BLaER1 (cell line): ENCODE results near the gene KRT71.
"Not testable (repeated sequence)": the region's sequence is repeated elsewhere in the genome, so short reads cannot be mapped to it uniquely, and the experiment has no call there.

Source experiments
- H3K27ac ChIP-seq: shearing (Covaris generic); formaldehyde crosslinking; 2 replicates; pipeline ENCODE4 v1.8.1; 2022
- H3K27me3 ChIP-seq: shearing (Covaris generic); formaldehyde crosslinking; 2 replicates; pipeline ENCODE4 v1.8.1; 2022
- H3K36me3 ChIP-seq: shearing (Covaris generic); formaldehyde crosslinking; 2 replicates; pipeline ENCODE4 v1.8.1; 2022
- H3K4me1 ChIP-seq: shearing (Covaris generic); formaldehyde crosslinking; 2 replicates; pipeline ENCODE4 v1.8.1; 2022
- H3K4me2 ChIP-seq: shearing (Covaris generic); formaldehyde crosslinking; 2 replicates; pipeline ENCODE4 v1.8.1; 2022
- H3K4me3 ChIP-seq: shearing (Covaris generic); formaldehyde crosslinking; 2 replicates; pipeline ENCODE4 v1.8.1; 2022
- H3K9ac ChIP-seq: shearing (Covaris generic); formaldehyde crosslinking; 2 replicates; pipeline ENCODE4 v1.8.1; 2022
- H3K9me3 ChIP-seq: shearing (Covaris generic); formaldehyde crosslinking; 2 replicates; pipeline ENCODE4 v1.8.1; 2022
- H4K20me1 ChIP-seq: shearing (Covaris generic); formaldehyde crosslinking; 2 replicates; pipeline ENCODE4 v1.8.1; 2022
- Cebpa-rat ChIP-seq: shearing (Covaris generic); IDR thresholded peaks from 2 replicates; pipeline ENCODE4 v1.8.1; 2022

The KRT71 gene

DNA sequence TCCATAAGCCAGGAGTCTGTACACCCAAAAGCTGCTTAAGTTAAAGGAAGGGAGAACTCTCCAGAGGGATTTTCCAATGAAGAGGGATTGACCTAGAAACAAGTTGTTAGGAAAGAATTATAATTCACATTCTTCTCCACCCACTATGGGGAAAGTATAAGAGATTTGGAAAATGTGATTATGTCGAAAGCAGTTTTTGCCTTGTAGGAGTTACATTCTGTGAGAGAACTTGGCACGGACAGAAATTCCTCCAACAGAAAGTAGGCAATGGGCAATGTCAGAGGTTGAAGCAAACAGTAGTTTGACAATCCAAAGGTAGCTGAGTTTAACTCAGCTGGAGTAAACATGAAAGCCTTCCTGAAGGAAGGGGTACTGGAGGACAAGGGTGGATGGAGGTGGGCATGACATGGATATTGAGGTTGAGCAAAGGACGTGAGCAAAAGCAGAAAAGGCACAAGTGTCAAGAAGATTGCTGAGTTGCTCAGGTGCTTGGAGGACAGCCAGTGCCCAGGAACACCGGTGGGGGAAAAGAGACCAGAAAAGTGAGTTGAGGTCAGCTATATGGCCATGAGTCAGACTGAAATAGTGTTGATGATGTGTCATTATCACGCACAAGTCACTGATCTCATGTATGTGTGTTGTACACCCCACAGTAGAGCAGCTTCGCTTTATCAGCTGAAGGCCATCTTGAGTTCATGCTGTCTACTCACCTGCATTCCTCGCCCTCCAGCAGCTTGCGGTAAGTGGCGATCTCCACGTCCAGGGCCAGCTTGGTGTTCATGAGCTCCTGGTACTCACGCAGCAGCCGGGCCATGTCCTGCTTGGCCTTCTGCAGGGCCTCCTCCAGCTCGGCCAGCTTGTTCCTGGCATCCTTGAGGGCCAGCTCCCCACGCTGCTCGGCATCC lies 36.8 kb downstream of the KRT71 start:
- H3K9ac ChIP-seq = no peak overlapping the region

GRCh38 chr12:52515319-52515646 lies 37.7 kb downstream of the KRT71 start:
- H3K4me2 ChIP-seq = no peak overlapping the region
- H3K36me3 ChIP-seq = no peaks in the 10 kb centered on the region
- no peak overlapping the region for H3K9ac ChIP-seq

More for the DNA sequence above, 36.8 kb downstream of the KRT71 start:
- H3K9me3 ChIP-seq = peaks cover 7% of the 10 kb centered on the region
- H4K20me1 ChIP-seq = no peaks in the 10 kb centered on the region
- no peak overlapping the region for H3K4me2 ChIP-seq
- no peak for TF ChIP-seq Cebpa-rat
- no peaks in the 10 kb centered on the region for H3K36me3 ChIP-seq
- no peaks in the 10 kb centered on the region for H3K4me1 ChIP-seq
- H3K4me3 ChIP-seq = no peak overlapping the region
- no peak overlapping the region for H3K27ac ChIP-seq
- no peaks in the 10 kb centered on the region for H3K27me3 ChIP-seq

GRCh38 chr12:52514471-52515318 lies 38.2 kb downstream of the KRT71 start:
- Histone ChIP-seq H3K36me3 (no peaks in the 10 kb centered on the region), H3K27ac (no peak overlapping the region), H3K9me3 (peaks cover 9% of the 10 kb centered on the region), H3K9ac (no peak overlapping the region), H3K4me3 (no peak overlapping the region), H3K4me1 (no peaks in the 10 kb centered on the region), H3K27me3 (no peaks in the 10 kb centered on the region), H3K4me2 (no peak overlapping the region), H4K20me1 (no peaks in the 10 kb centered on the region)
- TF ChIP-seq Cebpa-rat = no peak

More at GRCh38 chr12:52515319-52515646, 37.7 kb downstream of the KRT71 start:
- Histone ChIP-seq H3K9me3 (peaks cover 9% of the 10 kb centered on the region), H3K4me1 (no peaks in the 10 kb centered on the region), H4K20me1 (no peaks in the 10 kb centered on the region), H3K27ac (no peak overlapping the region), H3K27me3 (no peaks in the 10 kb centered on the region), H3K4me3 (no peak overlapping the region)
- TF ChIP-seq Cebpa-rat = no peak

- Histone ChIP-seq H3K27me3 (no peaks in the 10 kb centered on the region), H3K4me3 (no peak overlapping the region), H4K20me1 (no peaks in the 10 kb centered on the region), H3K4me2 (no peak overlapping the region), H3K9me3 (peaks cover 9% of the 10 kb centered on the region), H3K27ac (no peak overlapping the region), H3K4me1 (no peaks in the 10 kb centered on the region), H3K9ac (no peak overlapping the region), H3K36me3 (no peaks in the 10 kb centered on the region)
- TF ChIP-seq Cebpa-rat = no peak
Observed at GRCh38 chr12:52513736-52514135, 39.2 kb downstream of the KRT71 start.

DNA sequence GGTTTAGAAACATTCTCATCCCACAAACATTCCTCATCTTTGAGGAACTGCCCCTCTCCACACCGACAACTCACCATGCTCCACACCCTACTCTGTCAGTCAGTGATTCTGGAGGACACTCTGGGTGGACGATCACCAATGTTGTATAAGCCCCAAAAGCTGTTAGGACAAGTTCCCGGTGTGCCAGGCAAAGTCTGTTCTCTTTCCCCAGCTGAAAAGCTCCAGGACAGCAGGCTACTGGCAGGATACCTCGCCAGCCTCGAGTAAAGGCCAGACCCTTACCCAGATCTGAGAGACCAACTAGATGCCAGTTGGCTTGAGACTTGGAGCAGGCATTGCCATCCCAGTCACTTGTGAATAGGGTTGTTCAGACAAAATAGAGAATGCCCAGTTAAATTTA lies 44.7 kb downstream of the KRT71 start:
- peaks cover 9% of the 10 kb centered on the region for H3K9me3 ChIP-seq
- H3K27ac ChIP-seq = no peak overlapping the region
- TF ChIP-seq Cebpa-rat = no peak
- no peaks in the 10 kb centered on the region for H3K36me3 ChIP-seq
- no peak overlapping the region for H3K4me2 ChIP-seq
- no peak overlapping the region for H3K9ac ChIP-seq
- H3K4me3 ChIP-seq = no peak overlapping the region
- H3K4me1 ChIP-seq = no peaks in the 10 kb centered on the region
- H4K20me1 ChIP-seq = no peaks in the 10 kb centered on the region
- no peaks in the 10 kb centered on the region for H3K27me3 ChIP-seq

DNA sequence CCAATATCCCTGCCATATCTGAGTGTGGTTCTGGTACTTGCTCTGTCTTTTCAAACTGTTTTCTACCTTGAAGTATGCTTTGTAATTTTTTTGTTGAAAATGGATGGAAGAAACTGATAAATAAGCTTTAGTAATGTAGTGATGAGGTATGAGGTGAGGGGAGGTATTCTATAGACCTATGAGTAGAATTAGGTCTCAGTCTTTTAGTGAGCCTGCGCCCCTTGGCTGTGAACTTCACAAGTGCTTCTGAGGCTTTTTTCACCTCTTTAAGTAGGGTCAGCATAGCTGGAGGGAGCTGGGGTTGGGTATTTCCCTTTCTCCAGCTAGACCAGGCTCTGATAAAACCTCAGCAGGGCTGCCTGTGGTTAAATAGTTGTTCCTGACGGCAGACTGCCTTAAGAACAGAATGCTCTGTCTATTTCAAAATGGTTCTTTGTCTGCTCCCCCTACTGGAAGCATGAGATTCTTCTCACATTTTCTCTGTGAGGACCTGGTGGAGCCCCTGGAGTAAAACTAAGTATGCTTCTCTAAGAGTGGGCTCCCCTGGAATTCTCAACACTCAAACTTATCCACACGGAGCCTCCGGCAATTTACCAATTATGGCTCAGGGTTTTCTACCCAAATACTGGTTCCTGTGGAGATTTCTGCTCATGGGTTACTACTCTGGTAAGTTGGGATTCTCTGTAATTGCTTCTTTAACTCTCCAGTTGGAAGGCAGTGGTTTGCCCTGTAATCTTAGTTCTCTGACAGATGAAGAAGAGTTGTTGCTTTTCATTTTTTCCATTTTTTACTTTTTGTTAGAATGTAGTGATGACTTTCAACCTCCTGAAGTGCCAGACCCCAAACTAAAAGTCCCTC lies 45.9 kb downstream of the KRT71 start:
- H3K4me3 ChIP-seq = no peak overlapping the region
- TF ChIP-seq Cebpa-rat = no peak
- no peaks in the 10 kb centered on the region for H3K36me3 ChIP-seq
- H3K9ac ChIP-seq = no peak overlapping the region
- H3K27ac ChIP-seq = no peak overlapping the region
- no peaks in the 10 kb centered on the region for H3K4me1 ChIP-seq
- no peaks in the 10 kb centered on the region for H3K27me3 ChIP-seq
- H3K4me2 ChIP-seq = no peak overlapping the region
- H4K20me1 ChIP-seq = no peaks in the 10 kb centered on the region
- peaks cover 9% of the 10 kb centered on the region for H3K9me3 ChIP-seq

DNA sequence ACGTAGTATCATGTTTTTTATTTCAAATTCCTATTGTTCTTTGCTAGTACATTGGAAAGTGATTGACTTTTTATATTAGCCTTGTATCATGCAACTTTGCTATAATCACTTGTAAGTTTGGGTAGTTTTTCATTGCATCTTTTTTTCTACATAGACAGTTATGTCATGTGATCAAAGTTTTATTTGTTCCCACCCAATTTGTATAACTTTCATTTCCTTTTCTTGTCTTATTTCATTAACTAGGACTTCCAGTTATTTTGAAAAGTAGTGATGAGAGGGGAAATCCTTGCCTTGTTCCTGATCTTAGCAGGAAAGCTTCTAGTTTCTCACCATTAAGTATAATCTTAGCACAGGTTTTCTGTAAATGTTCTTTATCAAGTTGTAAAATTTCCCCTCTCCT lies 50.1 kb downstream of the KRT71 start:
- no peak for TF ChIP-seq Cebpa-rat
- H3K4me3 ChIP-seq = no peak overlapping the region
- H3K9me3 ChIP-seq = no peaks in the 10 kb centered on the region
- H4K20me1 ChIP-seq = no peaks in the 10 kb centered on the region
- H3K4me1 ChIP-seq = no peaks in the 10 kb centered on the region
- no peak overlapping the region for H3K9ac ChIP-seq
- no peak overlapping the region for H3K4me2 ChIP-seq
- H3K27me3 ChIP-seq = no peaks in the 10 kb centered on the region
- no peaks in the 10 kb centered on the region for H3K36me3 ChIP-seq
- H3K27ac ChIP-seq = no peak overlapping the region

- Histone ChIP-seq H3K4me2 (no peak overlapping the region), H3K4me3 (no peak overlapping the region), H3K9ac (no peak overlapping the region), H3K4me1 (peaks cover 9% of the 10 kb centered on the region), H3K36me3 (no peaks in the 10 kb centered on the region), H3K27ac (no peak overlapping the region), H3K9me3 (no peaks in the 10 kb centered on the region), H4K20me1 (no peaks in the 10 kb centered on the region), H3K27me3 (no peaks in the 10 kb centered on the region)
- no peak for TF ChIP-seq Cebpa-rat
Observed at GRCh38 chr12:52501490-52501889, 51.5 kb downstream of the KRT71 start.

- not testable (repeated sequence) for H3K9me3 ChIP-seq, H3K9ac ChIP-seq, H3K4me3 ChIP-seq, H3K36me3 ChIP-seq, H4K20me1 ChIP-seq, H3K27me3 ChIP-seq, H3K4me2 ChIP-seq, H3K27ac ChIP-seq
- H3K4me1 ChIP-seq = peaks cover 18% of the 10 kb centered on the region
Observed at GRCh38 chr12:52500574-52500973, 52.4 kb downstream of the KRT71 start.
